ENCODE data around the gene MSI2.

The MSI2 gene

DNA sequence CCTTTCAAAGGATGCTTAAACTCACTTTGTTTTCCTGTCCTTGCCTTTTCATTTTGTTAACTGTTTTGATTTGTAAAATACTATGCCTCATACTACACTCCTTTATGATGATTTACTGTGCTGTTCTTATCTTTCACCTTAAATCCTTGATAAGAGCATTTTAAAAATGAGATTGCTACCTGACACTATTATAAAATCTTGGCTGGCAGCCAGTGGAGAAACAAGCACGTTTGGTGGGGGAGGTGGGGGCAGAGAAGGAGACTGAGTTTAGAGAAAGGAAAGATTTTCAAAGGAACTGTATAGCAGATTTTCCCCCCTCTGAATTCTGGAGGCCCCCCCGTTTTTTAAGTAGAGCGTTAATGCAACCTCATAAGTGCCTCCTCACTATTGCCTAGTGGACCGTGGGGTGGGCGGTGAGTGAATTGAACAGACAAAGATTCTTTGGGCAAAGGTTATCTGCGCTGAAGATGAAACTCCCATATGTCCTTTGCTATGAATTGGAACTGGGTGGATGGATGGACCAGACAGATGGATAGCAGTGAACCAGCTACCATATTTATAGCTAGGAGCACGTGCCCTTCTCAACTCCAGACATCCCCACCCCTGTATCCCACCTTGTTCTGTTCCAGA lies 288.6 kb downstream of the MSI2 start:
- no peak for DNase-seq (ENCODE audit: extremely low read depth in 1 of 2, low read depth in 1 of 2)

DNA sequence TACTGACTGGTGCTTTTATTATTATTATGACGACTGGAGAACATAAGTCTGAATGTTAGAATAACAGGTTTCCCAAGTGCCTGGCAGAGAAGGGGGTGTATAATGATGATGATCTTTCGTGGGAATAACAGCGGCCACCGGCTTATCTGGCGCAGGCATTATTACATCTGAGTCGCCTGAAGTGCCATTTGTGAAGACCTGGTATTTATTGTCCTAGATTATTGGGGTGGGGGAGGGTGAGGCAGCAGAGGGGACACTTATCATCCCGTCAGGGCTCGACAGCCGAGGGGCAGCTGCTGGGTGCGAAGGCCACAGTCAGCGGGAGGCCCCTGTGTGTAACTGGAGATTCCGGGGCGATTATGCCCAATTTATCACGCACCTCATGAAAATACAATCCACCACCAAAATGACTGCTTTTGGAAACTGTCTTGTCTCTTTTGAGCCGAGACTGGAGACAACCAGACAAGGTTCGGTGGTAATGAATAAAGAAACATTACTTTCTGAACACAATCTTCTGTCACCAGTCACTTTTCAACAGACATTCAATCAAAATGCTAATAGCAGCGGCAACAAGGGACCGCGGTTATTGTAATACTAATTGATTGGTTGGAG lies 289.5 kb downstream of the MSI2 start:
- DNase-seq (ENCODE audit: extremely low read depth in 1 of 2, low read depth in 1 of 2) = no peak

DNA sequence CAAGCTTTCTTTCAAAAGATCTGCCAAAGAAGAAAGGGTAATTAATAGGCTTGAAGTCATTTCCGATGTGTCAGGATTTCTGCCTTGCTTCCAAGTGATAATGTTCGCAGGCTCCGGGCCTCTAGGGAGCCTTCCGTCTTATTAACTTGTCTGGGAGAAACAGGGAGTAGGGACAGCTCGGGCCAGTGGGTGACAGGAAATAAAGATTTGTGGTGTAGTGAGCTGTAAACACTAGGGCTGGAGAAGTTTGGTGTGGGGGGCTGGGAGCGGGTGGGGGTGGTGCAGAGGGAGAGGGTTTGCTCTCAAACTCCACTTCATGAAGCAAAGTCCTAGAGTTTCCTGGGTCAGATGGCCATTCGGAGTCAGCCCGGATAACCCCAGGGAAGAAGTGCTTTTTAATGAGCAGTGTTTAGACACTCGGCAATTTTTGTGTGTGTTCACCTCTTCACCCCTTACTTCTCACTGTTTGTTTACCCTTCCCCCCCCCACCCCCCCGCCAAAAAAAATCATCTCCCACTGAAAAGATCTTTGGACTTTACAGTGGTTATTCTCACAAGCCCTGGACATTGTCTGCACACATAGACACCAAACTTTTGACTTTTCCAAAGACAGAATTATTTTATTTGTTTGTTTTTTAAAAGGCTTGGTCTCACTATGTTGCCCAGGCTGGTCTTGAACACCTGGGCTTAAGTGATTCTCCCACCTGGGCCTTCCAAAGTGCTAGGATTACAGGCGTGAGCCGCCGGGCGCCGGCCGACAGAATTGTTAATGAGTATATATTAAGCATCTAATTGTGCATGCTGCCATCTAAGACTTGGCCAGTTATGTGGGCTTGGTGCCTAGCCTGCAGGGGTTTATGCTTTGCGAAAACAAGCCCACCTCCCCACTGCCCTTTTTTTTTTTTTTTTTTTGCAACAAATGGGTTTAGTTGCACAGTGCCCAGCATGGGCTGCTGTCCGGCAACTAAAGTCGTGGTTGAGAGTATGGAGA lies 292.4 kb downstream of the MSI2 start:
- no peak for DNase-seq (ENCODE audit: extremely low read depth in 1 of 2, low read depth in 1 of 2)

DNA sequence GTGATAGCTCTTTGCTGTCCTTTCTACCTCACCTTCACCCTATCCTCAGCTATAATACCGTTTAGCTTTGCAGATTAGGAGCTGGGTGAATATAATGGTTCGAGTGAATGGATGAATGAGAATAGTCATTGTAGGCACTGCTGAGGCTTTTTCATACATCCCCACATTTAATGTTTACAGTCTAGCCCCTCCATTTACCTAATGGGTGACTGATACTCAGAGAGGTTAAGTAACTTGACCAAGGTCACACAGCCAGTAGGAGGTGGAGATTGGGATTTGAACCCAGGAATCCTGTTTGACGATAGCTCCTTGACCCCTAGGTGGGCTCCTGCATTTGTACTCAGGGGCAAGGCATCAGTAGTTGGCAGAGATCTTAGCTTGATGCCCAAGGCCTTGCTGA lies 293.1 kb downstream of the MSI2 start:
- DNase-seq (ENCODE audit: extremely low read depth in 1 of 2, low read depth in 1 of 2) = no peak

DNA sequence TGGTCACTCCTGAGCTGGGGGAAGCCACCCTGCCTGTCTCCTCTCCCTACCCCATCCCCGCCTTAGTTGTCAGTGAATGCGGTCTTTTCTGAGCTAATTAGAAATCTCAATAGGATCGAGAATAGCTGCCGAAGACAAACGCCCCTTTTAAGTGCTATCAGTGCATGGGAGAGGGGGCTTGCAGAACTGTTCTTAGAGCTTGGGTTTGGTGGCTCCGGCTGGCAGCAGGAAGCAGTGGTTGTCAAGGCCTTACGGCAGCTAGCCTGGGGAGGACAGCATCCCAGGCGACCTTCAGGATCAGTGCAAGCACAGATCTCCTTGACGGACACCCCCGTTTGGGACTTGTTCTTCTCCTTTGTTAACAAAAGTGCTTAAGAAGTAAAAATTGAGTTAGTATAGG lies 293.7 kb downstream of the MSI2 start:
- no peak for DNase-seq (ENCODE audit: extremely low read depth in 1 of 2, low read depth in 1 of 2)

DNA sequence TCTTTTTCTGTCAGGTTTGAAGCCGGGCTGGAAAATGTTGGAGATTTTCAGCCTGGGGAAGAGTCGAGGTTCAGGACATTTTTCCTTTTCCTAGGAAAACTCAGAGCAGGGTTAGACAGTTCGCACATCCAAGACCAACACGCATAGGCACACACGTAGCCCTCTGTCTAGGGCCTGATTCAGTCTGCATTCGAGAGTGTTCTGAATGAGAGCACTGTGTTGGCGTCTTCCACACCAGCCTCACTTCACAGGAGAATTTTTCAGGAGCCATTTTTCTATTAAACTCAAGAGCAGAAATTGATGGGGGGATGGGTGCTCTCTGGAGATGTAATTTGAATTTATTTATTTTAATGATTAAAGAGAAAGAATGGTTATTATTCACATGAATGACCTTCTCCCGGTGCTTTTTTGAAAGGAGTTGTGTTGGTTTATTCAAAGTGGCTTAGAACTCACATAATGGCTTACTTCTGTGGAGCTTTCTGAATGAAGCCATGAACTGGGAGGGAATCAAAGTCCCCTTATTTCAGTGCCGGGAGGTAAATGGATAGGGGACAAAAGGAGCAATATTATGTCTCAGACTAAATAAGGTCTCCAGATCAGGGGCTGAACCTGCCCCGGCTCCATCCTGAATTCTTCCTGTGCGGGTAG lies 294.5 kb downstream of the MSI2 start:
- DNase-seq (ENCODE audit: extremely low read depth in 1 of 2, low read depth in 1 of 2) = no peak

DNA sequence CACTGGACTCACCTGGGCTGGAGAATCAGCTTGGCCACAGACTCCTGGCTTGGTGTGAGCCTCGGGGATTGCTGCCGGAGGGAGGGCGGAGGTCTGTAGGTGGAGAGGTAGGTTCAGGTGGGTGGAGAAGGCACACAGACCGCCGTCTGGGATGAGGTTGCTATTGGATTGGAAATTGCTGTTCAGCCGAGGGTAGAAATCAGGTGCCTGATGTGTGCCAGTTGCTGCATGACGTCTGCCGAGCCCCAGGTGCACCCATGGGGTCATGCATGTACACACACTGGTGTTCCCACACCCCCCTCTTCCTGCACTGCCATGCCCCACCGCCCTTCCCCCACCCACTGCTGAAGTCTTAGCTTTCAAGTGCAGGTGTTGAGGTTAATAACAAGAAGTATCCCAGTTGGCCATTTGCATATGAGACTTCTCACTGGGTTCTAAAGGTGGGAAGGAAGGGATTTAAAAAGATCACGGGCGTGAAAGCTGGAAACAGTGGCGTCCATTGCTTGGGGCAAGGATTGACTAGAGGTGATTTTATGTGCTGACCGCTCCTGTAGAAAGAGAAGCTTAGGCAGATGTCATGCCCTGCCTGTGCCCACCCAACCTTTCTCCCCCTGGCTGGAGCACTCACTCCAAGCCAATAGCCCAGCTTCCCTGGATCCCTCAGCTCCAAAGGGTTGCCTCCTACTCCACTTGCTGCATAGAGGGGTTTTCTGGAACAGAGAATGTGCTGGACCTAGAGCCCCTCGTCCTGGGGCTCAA lies 295.2 kb downstream of the MSI2 start:
- no peak for DNase-seq (ENCODE audit: extremely low read depth in 1 of 2, low read depth in 1 of 2)

DNA sequence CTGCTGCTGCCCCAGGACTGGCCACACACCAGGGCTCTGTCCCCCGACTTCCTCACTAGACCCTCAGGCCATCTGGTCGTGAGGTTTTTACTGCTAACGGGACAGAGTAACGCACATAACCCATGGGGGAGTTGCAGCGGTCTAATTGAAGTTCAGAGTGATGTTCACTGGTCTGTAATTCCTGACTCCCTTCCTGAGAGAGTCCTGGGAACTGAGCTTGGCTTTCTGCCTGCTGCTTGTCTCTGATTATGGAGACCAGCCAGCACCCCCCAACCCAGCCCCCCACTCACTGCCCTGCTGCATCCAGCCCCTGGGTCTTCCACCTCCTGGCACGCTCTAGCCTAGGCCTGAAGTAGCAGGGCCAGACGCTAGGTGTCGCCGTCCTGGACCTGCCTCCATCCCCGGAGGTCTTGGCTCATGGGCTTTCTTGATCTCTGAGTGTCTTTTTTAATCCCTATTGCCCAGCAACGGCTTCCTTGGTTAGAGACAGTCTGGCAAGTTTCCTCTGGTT lies 295.8 kb downstream of the MSI2 start:
- DNase-seq (ENCODE audit: extremely low read depth in 1 of 2, low read depth in 1 of 2) = peak in 1 of 2 donors; percentile 5

DNA sequence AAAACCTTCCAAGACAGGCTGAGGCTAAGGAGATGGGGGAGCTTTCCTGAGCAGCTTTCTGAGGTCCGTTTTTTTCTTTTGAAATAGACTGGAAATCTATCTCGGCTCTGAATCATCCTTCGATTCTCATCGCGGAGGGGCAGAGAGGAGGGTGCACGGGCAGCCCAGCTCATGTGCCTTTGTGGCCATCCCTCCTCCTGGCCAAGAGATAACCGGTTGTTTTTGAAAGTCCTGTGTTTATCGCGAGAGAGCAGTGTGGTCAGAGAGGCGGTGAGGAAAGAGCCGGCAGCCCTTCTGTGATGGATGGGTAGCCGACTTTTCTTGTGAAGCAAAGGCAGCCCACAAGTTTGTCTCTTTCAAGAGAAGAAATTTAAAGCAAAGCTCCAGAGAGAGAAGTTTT lies 297.2 kb downstream of the MSI2 start:
- no peak for DNase-seq (ENCODE audit: extremely low read depth in 1 of 2, low read depth in 1 of 2)

DNA sequence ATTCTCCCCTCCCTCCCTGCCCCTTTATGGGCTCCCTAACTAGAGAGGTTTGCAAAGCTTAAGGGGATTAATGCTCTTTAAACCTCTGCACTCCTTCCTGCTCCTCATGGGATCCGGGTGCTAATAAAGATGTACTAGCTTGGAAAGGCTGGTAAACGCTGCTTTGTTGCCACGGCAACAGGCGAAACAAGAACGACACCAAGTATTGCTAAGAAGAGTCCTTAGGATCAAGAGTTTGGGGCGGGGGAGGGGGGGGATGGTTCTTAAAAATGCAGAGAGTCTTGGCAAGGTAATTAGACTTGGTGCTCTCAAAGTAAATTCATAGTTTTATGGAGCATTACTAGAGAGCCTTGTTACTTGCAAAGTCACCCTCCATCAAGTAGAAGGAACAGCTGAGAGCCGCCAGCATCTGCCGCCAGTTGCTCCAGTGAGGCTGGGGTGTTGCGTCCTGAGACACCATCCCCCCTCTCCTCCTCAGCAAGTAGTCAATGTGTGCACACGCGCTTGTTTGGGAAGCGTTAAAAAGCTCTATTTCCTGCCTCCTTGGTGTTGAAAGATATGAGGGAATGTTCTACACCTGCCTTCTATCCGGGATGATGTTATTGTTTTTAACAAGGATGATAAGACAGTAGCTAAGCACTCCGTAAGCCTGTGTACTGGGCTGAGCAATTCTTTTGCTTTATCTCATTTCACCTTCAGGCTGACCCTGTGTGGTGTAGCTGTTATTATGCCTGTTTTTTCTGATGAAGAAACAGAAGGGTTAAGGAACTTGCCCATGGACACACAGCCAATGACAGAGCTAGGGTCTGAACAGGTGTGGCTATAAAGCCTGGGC lies 297.9 kb downstream of the MSI2 start:
- no peak for DNase-seq (ENCODE audit: extremely low read depth in 1 of 2, low read depth in 1 of 2)

DNA sequence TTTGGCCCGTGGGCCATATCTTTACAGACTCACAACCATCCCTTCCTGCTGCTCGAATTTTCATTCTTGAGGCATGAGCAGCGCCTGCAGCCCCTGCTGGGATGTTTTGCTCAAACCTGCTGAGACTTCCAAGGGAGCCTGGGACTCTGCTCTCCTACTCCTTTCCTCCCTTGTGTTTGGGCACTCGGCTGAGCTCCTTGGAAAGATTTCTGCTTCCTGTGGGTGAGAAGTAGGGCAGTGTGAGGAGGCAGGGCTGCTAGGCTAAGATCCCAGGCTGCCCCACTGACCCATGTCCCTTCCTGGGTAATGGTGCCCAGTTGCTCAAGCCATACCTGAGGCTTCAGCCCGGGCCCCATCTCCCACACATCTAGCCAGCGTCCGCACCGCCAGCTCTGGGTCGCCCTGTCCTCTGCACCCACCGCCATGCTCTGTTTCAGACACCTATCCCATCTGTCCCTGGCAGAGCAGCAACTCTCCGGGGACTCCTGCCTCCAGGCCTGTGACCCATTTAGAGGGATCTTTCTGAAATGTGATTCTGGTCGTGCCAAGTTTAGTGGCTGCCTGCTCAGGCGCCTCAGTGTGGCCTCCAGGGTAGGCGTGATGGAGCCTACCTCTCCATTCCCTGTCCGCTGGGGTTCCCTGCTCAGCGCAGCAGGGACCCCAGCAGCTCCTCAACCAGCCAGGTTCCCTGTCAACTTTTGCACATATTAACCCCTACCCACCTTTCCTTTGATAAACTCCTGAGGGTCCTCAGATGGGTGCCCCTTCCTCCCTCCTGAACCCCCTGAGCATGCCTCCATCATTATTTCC lies 298.7 kb downstream of the MSI2 start:
- no peak for DNase-seq (ENCODE audit: extremely low read depth in 1 of 2, low read depth in 1 of 2)

DNA sequence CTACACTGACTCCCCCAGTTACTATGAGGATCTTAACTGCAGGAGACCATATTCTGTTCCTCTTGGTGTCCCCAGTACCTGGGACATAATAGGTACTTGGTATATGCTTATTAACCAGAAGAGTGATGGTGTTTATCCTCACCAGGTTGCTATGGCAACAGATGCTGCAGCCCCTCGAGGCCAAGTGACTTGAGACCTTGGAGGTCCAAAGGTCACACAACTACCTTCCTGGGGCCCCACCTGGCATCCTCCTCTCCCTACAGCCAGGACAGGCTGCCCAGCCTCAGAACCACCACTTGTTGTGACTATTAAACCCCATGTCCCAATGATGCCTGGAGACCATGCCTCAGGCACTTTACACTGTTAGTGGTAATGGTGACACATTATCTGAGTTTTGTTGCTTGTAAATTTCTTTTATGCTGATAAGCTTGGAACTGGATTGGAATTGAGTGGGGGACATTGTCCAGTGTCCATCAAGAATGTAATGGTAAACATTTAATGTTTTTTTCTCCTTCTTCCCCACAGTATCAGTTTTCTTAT lies 299.4 kb downstream of the MSI2 start:
- no peak for DNase-seq (ENCODE audit: extremely low read depth in 1 of 2, low read depth in 1 of 2)

DNA sequence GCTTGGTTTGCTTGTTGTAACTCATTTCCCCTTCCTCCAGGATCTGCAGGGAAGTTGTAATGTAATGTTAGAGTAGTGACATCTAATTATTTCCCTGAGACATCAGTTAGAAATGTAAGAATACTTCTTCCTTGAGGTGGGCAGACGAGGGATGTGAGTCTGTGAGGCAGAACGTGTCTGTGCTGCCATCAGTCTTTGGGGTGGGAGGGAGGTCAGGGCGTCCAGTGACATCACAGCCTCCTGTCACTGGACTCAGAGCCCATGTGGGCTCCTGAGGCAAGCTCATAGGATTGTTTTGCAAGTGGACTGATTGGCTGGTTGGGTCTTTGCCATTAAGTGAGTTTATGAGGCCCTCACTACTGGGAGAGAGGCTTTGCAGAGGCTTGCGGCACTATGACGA lies 300.0 kb downstream of the MSI2 start:
- DNase-seq (ENCODE audit: extremely low read depth in 1 of 2, low read depth in 1 of 2) = no peak

DNA sequence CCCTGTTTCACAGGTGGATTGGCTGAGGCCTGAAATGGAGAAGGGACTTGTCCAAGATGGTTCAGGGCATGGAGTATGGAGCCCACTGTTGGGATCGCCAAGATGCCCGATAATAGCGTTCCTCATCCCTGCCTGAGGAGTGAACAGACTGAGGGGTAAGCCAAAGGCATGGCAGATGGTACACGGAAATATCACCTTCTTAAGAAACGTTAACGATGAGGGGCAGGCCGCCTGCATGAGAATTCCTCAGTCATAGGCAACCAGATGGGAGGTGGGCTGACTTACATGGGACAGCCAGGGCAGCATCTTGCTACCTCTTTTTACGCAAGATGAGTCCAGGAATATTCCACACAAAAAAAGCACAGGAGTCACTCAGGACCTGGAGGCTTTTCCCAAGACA lies 300.7 kb downstream of the MSI2 start:
- DNase-seq (ENCODE audit: extremely low read depth in 1 of 2, low read depth in 1 of 2) = no peak

DNA sequence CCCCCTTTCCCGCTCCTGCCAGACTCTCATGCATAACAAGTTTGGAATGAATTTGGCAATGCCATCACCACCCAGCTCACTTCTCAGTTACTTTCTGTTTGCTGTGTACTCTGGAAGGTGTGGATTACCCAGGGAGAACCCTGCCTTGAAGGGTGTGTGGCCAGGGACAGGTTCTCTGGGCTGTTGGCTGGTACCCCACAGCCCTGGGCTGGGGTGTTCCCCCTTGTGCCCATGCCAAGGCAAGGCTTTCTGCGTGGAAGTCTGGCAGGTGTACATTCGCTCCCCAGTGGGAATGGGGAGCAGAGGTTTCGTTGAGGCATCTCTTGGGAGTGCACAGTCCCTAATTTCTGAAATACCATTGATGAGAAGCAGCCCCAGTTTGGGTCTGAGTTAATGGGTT lies 301.1 kb downstream of the MSI2 start:
- no peak for DNase-seq (ENCODE audit: extremely low read depth in 1 of 2, low read depth in 1 of 2)

DNA sequence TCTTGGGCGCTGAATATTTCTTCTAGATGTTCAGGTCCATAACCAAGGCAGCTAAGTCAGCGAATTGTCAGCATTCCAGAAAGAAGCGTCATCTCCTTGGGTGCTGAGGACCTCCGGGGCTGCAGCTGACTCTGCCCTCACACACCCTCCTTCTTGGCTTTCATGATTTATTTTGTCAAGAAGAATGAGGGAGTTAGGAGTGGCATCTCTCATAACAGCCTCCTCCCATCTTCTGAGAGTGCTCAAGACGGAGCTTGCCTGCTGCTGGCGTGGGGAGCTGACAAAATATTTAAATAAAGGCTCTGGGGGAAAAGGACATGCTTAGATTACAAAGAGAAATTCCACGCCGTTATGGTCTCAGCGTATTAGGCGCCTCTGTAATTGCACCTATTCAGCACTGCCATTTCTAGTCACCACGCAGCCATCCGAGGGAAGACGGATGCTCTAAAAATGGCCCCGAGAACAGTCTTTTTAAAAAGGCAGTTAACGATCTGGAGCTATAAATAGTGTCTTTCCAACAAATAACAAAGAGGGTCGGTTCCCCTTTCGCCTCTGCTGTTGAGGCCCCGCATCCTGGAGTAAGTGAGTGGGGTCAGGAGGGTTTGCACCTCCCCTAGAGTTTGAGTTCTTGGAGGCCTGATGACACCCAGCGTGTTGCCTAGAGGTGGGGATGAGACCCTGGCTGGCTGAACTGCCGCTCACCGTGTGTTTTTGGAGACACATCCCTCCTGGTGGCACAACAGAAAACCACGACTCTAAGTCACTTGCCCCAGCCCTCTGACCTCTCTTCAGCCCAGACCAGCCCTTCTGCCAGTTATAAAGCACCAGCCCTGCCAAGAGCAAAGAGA lies 301.7 kb downstream of the MSI2 start:
- DNase-seq (ENCODE audit: extremely low read depth in 1 of 2, low read depth in 1 of 2) = no peak

DNA sequence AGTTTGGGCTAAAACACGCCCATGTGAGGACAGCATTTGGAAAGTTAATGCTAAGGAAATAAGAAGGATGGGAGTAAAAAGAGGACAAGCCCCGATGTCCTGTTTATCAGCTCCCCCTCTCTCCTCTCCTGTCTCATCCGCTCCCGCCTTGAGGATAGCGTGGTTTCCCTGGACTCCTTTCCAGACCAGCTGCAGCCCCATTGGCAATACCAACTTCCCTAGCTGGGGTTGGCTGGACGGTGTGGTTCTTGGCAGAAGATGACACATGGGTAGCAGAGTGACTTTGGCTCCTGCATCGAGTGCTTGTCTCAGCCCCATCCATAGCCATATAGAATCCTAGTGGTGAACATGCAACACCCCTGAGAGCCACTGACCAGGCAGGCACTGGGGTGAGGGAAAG lies 302.9 kb downstream of the MSI2 start:
- no peak for DNase-seq (ENCODE audit: extremely low read depth in 1 of 2, low read depth in 1 of 2)
